Measurements from ENCODE around the gene SEC61B.
A peak's percentile ranks its signal among the peaks of the same experiment; 100 is the strongest.

The SEC61B gene

DNA sequence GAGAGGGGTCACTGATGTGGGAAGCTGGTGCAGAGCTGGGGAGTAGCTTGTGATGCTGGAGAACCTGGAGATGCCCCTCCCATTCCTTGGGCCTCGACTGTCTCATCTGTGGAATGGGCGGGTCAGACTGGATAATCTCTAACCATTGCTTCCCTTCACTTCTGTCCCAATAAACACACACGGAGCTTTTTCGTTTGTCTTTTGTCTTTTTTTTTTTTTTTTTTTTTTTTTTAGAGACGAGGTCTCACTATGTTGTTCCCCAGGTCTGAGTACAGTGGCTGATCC lies 36.8 kb upstream of the SEC61B start:
- no peak for TF ChIP-seq TAF1 (IDR thresholded peaks at IDR 0.05; ENCODE audit: borderline replicate concordance, insufficient read depth, low read length)
- no peak for TF ChIP-seq SIN3A (IDR thresholded peaks at IDR 0.05; ENCODE audit: borderline replicate concordance, insufficient read depth, low read length)
- no peak for TF ChIP-seq FOXP2 (optimal IDR thresholded peaks at IDR 0.05; ENCODE audit: borderline replicate concordance, extremely low read depth, extremely low read length, insufficient read depth)
- TF ChIP-seq, protein P1, sequence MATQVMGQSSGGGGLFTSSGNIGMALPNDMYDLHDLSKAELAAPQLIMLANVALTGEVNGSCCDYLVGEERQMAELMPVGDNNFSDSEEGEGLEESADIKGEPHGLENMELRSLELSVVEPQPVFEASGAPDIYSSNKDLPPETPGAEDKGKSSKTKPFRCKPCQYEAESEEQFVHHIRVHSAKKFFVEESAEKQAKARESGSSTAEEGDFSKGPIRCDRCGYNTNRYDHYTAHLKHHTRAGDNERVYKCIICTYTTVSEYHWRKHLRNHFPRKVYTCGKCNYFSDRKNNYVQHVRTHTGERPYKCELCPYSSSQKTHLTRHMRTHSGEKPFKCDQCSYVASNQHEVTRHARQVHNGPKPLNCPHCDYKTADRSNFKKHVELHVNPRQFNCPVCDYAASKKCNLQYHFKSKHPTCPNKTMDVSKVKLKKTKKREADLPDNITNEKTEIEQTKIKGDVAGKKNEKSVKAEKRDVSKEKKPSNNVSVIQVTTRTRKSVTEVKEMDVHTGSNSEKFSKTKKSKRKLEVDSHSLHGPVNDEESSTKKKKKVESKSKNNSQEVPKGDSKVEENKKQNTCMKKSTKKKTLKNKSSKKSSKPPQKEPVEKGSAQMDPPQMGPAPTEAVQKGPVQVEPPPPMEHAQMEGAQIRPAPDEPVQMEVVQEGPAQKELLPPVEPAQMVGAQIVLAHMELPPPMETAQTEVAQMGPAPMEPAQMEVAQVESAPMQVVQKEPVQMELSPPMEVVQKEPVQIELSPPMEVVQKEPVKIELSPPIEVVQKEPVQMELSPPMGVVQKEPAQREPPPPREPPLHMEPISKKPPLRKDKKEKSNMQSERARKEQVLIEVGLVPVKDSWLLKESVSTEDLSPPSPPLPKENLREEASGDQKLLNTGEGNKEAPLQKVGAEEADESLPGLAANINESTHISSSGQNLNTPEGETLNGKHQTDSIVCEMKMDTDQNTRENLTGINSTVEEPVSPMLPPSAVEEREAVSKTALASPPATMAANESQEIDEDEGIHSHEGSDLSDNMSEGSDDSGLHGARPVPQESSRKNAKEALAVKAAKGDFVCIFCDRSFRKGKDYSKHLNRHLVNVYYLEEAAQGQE (IDR thresholded peaks at IDR 0.05; ENCODE audit: insufficient read depth in 1 of 2, low read depth in 2 of 2, low read length in 2 of 2), result no peak
- TF ChIP-seq POLR2AphosphoS5 (IDR thresholded peaks at IDR 0.05; ENCODE audit: low read depth, low read length), result no peak

DNA sequence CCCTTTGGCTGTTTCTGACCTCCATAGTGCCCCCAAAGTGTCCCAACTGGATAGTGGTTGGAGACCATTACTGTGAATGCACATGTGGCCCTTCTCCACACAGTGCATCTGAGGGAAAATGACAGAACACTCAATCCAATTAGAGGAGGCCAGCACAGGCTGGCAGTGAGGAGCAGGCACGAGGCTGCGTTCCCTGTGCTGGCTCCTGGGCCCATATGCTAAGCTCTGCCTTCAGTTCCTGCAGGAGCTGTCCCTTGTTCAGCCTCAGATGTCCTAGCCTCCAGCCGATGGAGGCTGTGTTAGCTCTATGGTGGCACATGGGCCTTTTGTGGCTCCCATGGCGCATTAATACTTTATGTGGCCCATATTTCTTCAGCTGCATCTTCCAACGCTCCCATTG lies 36.1 kb upstream of the SEC61B start:
- TF ChIP-seq SIN3A (IDR thresholded peaks at IDR 0.05; ENCODE audit: borderline replicate concordance, insufficient read depth, low read length) (no peak), TAF1 (IDR thresholded peaks at IDR 0.05; ENCODE audit: borderline replicate concordance, insufficient read depth, low read length) (no peak), FOXP2 (optimal IDR thresholded peaks at IDR 0.05; ENCODE audit: borderline replicate concordance, extremely low read depth, extremely low read length, insufficient read depth) (no peak), POLR2AphosphoS5 (IDR thresholded peaks at IDR 0.05; ENCODE audit: low read depth, low read length) (no peak)
- TF ChIP-seq, protein P1 (IDR thresholded peaks at IDR 0.05; ENCODE audit: insufficient read depth in 1 of 2, low read depth in 2 of 2, low read length in 2 of 2), result no peak

- no peak for TF ChIP-seq POLR2AphosphoS5 (IDR thresholded peaks at IDR 0.05; ENCODE audit: low read depth, low read length)
- TF ChIP-seq FOXP2 (optimal IDR thresholded peaks at IDR 0.05; ENCODE audit: borderline replicate concordance, extremely low read depth, extremely low read length, insufficient read depth), result no peak
- TF ChIP-seq TAF1 (IDR thresholded peaks at IDR 0.05; ENCODE audit: borderline replicate concordance, insufficient read depth, low read length), result no peak
- TF ChIP-seq, protein P1 (IDR thresholded peaks at IDR 0.05; ENCODE audit: insufficient read depth in 1 of 2, low read depth in 2 of 2, low read length in 2 of 2), result no peak
- no peak for TF ChIP-seq SIN3A (IDR thresholded peaks at IDR 0.05; ENCODE audit: borderline replicate concordance, insufficient read depth, low read length)
Observed at GRCh38 chr9:99187311-99187710, 34.8 kb upstream of the SEC61B start.

GRCh38 chr9:99189186-99189585 lies 32.9 kb upstream of the SEC61B start:
- TF ChIP-seq, protein P1 (IDR thresholded peaks at IDR 0.05; ENCODE audit: insufficient read depth in 1 of 2, low read depth in 2 of 2, low read length in 2 of 2), result 0 out of 4 replicates have a peak, but pooled peaks of 1 of the 2 experiments have one; percentile 32
- no peak for TF ChIP-seq SIN3A (IDR thresholded peaks at IDR 0.05; ENCODE audit: borderline replicate concordance, insufficient read depth, low read length)
- TF ChIP-seq TAF1 (IDR thresholded peaks at IDR 0.05; ENCODE audit: borderline replicate concordance, insufficient read depth, low read length), result no peak

- TF ChIP-seq, protein P1 (IDR thresholded peaks at IDR 0.05; ENCODE audit: insufficient read depth in 1 of 2, low read depth in 2 of 2, low read length in 2 of 2), result no peak
- no peak for TF ChIP-seq FOXP2 (optimal IDR thresholded peaks at IDR 0.05; ENCODE audit: borderline replicate concordance, extremely low read depth, extremely low read length, insufficient read depth)
Observed at GRCh38 chr9:99189887-99190596, 32.0 kb upstream of the SEC61B start.
